HepG2 (cell line): ENCODE measurements around the gene ESRRB. TPM values are rescaled to one million over a fixed set of nuclear protein-coding genes. Genes with fewer than 3 reads are reported as not detected.

Experiments
- ATAC-seq: fragments of 200-7000 bp; cut with Tn5 transposase; 3 replicates; pipeline ENCODE4 v1.9.1; 2020; ENCODE audit warnings: mild to moderate bottlenecking, moderate library complexity
- BruUV-seq: library from RNA; stranded (reverse); fragments of 400-500 nt; replicated peaks from 2 replicates; lab custom pipeline; 2021; lab: Mats Ljungman, UMichigan
- CTCF ChIA-PET: fragments of 300-600 bp; formaldehyde crosslinking; extraction: SDS; loops from one replicate; lab custom pipeline; 2021; ENCODE audit warnings: low total read pairs, inconsistent platforms, low intra/inter-chr PET ratio; lab: Yijun Ruan, JAX
- POLR2A ChIA-PET: fragments of 350-600 bp; sonication (Branson Sonifier 250); formaldehyde crosslinking; loops from one replicate; lab custom pipeline; 2020; ENCODE audit warnings: antibody characterized with exemption, inconsistent platforms; lab: Yijun Ruan, JAX
- DNase-seq: peaks from one replicate; pipeline ENCODE4 v3.0.0-alpha.2; 2015; ENCODE audit warnings: low spot score
- FAIRE-seq: peaks from 3 replicates; lab custom pipeline; 2011; peaks lifted over from hg19 to GRCh38; lab: Jason Lieb, UNC
- H2AFZ ChIP-seq: one replicate; pipeline ENCODE4 v1.6.1; 2011; ENCODE audit warnings: low read length, inconsistent platforms
- H3K27ac ChIP-seq: fragments of 300-600 bp; 3 replicates; pipeline ENCODE4 v1.8.0; 2011; ENCODE audit warnings: mixed run types, mild to moderate bottlenecking, mixed read lengths, low read length, inconsistent platforms; ENCODE audit not compliant: insufficient read depth; ENCODE audit errors: extremely low read length
- H3K27me3 ChIP-seq, 2 experiments: fragments of 200-600 bp in 1 of 2; 2 replicates in 1 of 2; 3 replicates in 1 of 2; pipeline versions ENCODE4 v1.6.0 to v1.8.0; 2011; ENCODE audit warnings: low read length in 2 of 2, mild to moderate bottlenecking in 2 of 2, moderate library complexity in 2 of 2, inconsistent platforms in 1 of 2; ENCODE audit not compliant: insufficient read depth in 2 of 2, control insufficient read depth in 1 of 2
- H3K36me3 ChIP-seq, 2 experiments: fragments of 200-600 bp in 1 of 2; replicated peaks in 1 of 2; 2 replicates in 1 of 2; 3 replicates in 1 of 2; pipeline versions ENCODE4 v1.5.1 to v1.8.0; 2011; ENCODE audit warnings: low read length in 2 of 2, inconsistent platforms in 1 of 2; ENCODE audit not compliant: insufficient read depth in 2 of 2, control insufficient read depth in 1 of 2
- H3K4me1 ChIP-seq: 2 replicates; pipeline ENCODE4 v1.5.1; 2012; ENCODE audit warnings: low read length, inconsistent platforms; ENCODE audit not compliant: insufficient read depth
- H3K4me2 ChIP-seq: 2 replicates; pipeline ENCODE4 v1.6.0; 2011; ENCODE audit warnings: low read depth, low read length, inconsistent platforms
- H3K4me3 ChIP-seq, 3 experiments: fragments of 200-600 bp in 1 of 3; sonication (generic), shearing (Covaris generic) in 1 of 3; replicated peaks in 1 of 3; 2 replicates each; pipeline ENCODE4 v1.5.1; 2011 to 2016; ENCODE audit warnings: low read length in 3 of 3, inconsistent platforms in 2 of 3, low read depth in 2 of 3, mild to moderate bottlenecking in 2 of 3, control low read depth in 1 of 3, mixed read lengths in 1 of 3; ENCODE audit not compliant: insufficient read depth in 1 of 3
- H3K79me2 ChIP-seq: one replicate; pipeline ENCODE4 v1.6.1; 2011; ENCODE audit warnings: low read length, inconsistent platforms; ENCODE audit not compliant: insufficient read depth
- H3K9ac ChIP-seq: 2 replicates; pipeline ENCODE4 v1.6.0; 2011; ENCODE audit warnings: mild to moderate bottlenecking, low read depth, low read length, inconsistent platforms; ENCODE audit not compliant: insufficient read depth
- H3K9me3 ChIP-seq: 2 replicates; pipeline ENCODE4 v1.5.1; 2012; ENCODE audit warnings: mild to moderate bottlenecking, low read length
- H4K20me1 ChIP-seq: 2 replicates; pipeline ENCODE4 v1.6.0; 2011; ENCODE audit warnings: inconsistent platforms, mild to moderate bottlenecking, low read length, moderate library complexity; ENCODE audit not compliant: insufficient read depth
- CENPBD1 ChIP-seq: sonication (generic); formaldehyde crosslinking; IDR thresholded peaks from 2 replicates; pipeline ENCODE4 v1.8.0; 2022; ENCODE audit warnings: missing genetic modification reagents, low read depth, mild to moderate bottlenecking, borderline replicate concordance
- CTCF ChIP-seq: sonication (generic); formaldehyde crosslinking; IDR thresholded peaks from 2 replicates; pipeline ENCODE4 v1.5.0; 2020; ENCODE audit warnings: mild to moderate bottlenecking, missing genetic modification reagents, moderate library complexity
- MATR3 ChIP-seq: sonication (generic); formaldehyde crosslinking; IDR thresholded peaks from 2 replicates; pipeline ENCODE4 v1.4.0; 2020; ENCODE audit warnings: missing genetic modification reagents
- NKX3-1 ChIP-seq: sonication (generic); formaldehyde crosslinking; IDR thresholded peaks from 2 replicates; pipeline ENCODE4 v1.5.0; 2020; ENCODE audit warnings: missing genetic modification reagents
- SNAPC4 ChIP-seq: sonication (generic); formaldehyde crosslinking; IDR thresholded peaks from 2 replicates; pipeline ENCODE4 v1.4.0; 2020; ENCODE audit warnings: mild to moderate bottlenecking, missing genetic modification reagents
- ZMYM3 ChIP-seq: sonication (generic); formaldehyde crosslinking; IDR thresholded peaks from 2 replicates; pipeline ENCODE4 v1.5.1; 2020; ENCODE audit warnings: mild to moderate bottlenecking, missing genetic modification reagents
- ZNF317 ChIP-seq: sonication (generic); formaldehyde crosslinking; IDR thresholded peaks from 2 replicates; pipeline ENCODE4 v1.5.0; 2020; ENCODE audit warnings: mild to moderate bottlenecking, missing genetic modification reagents
- ZNF335 ChIP-seq: sonication (generic); formaldehyde crosslinking; IDR thresholded peaks from 2 replicates; pipeline ENCODE4 v1.4.0; 2020; ENCODE audit warnings: missing genetic modification reagents
- ZNF556 ChIP-seq: sonication (generic); formaldehyde crosslinking; IDR thresholded peaks from 2 replicates; pipeline ENCODE4 v1.4.0; 2020; ENCODE audit warnings: mild to moderate bottlenecking, missing genetic modification reagents, borderline replicate concordance
- ZNF713 ChIP-seq: sonication (generic); formaldehyde crosslinking; IDR thresholded peaks from 2 replicates; pipeline ENCODE4 v1.4.0; 2020; ENCODE audit warnings: mild to moderate bottlenecking, missing genetic modification reagents
- WGBS: methylation state at CpG from one replicate; pipeline ENCODE4 v1.1.6; 2017; ENCODE audit warnings: low lambda C conversion rate; 5-methylcytosine and 5-hydroxymethylcytosine counted together
- in situ Hi-C: cut with HindIII; loops from 2 replicates; pipeline ENCODE4 v1.10.0; 2017; ENCODE audit warnings: low pct_unique_long_range_greater_than_20kb; ENCODE audit not compliant: extremely low pct_ligation_motif_present
- intact Hi-C: fragments of 100-400 bp; cut with micrococcal nuclease; formaldehyde crosslinking; loops from one replicate; pipeline ENCODE4 v1.10.0; 2022; ENCODE audit not compliant: unreplicated experiment
- polyA plus RNA-seq, 8 experiments: library from polyadenylated mRNA; depleted of rRNA in 3 of 8; stranded (reverse) in 7 of 8; unstranded in 1 of 8; fragments of >200 nt; fragmentation: Illumina TruSeq in 4 of 8; extraction: Trizol in 4 of 8; gene quantifications; 2 replicates each; pipeline versions ENCODE4 v1.2.1 to v1.2.3, GENCODE V29; 2011 to 2016; ENCODE audit warnings: low read depth in 4 of 8, missing spikeins in 1 of 8, mixed read lengths in 1 of 8; ENCODE audit not compliant: insufficient read depth in 1 of 8
- total RNA-seq, 5 experiments: library from RNA; depleted of rRNA; stranded (reverse); fragments of >200 nt; fragmentation: Illumina TruSeq; extraction: Trizol; gene quantifications; 2 replicates each; pipeline ENCODE4 v1.2.3, GENCODE V29; 2016; ENCODE audit warnings: low read depth in 1 of 5

The ESRRB gene
- total and polyA plus RNA-seq, 2 of the 13 experiments (the other 11 are each of a cell fraction or from before 2014, with no cell fraction given) = 0.04 to 0.33 TPM

GRCh38 chr14:76456200-76456599 is 80.3 kb downstream of the ESRRB start:
- H3K9me3 ChIP-seq = no peaks in the 10 kb centered on the region
- TF ChIP-seq ZNF713 (no peak), CTCF (CRISPR knock-in tag) (peak; percentile 58), ZNF556 (CRISPR knock-in tag) (no peak), ZNF317 (no peak), MATR3 (no peak)
- H3K4me3 ChIP-seq = no peak overlapping the region
- FAIRE-seq (peak; percentile 21), DNase-seq (peak; percentile 18), ATAC-seq (peak; percentile 76)
- H4K20me1 ChIP-seq = no peaks in the 10 kb centered on the region
- WGBS = 84% methylated on average over 2 of the region's 2 CpGs
- intact Hi-C loops = loop anchor here (1.0 kb wide), 1 partner anchor 189 kb away; no protein-coding TSS in a partner anchor
- no peak overlapping the region for H3K27ac ChIP-seq
- ChIA-PET CTCF (interaction anchor here (1.7 kb wide), 1 partner anchor 189 kb away, joined by 7 read pairs; no protein-coding TSS in a partner anchor), POLR2A (no interaction called here)
- no peaks in the 10 kb centered on the region for H3K27me3 ChIP-seq
- H3K36me3 ChIP-seq = no peaks in the 10 kb centered on the region
- no peaks in the 10 kb centered on the region for H3K79me2 ChIP-seq
- no peak overlapping the region for H3K4me2 ChIP-seq
- H2AFZ ChIP-seq = no peak overlapping the region
- in situ Hi-C loops = no loop called here
- no TSS peak for BruUV-seq
- H3K4me1 ChIP-seq = no peaks in the 10 kb centered on the region
- H3K9ac ChIP-seq = no peak overlapping the region

- H3K27me3 ChIP-seq = no peaks in the 10 kb centered on the region
- H3K4me1 ChIP-seq = no peaks in the 10 kb centered on the region
- DNase-seq (no peak), ATAC-seq (no peak), FAIRE-seq (no peak)
- BruUV-seq = no TSS peak
- no peak overlapping the region for H2AFZ ChIP-seq
- 21% methylated on average over 7 of the region's 9 CpGs for WGBS
- no peak overlapping the region for H3K4me2 ChIP-seq
- ChIA-PET POLR2A (no interaction called here), CTCF (interaction anchor here (1.7 kb wide), 1 partner anchor 188 kb away, joined by 7 read pairs; no protein-coding TSS in a partner anchor)
- no peaks in the 10 kb centered on the region for H3K36me3 ChIP-seq
- H3K9ac ChIP-seq = no peak overlapping the region
- no peaks in the 10 kb centered on the region for H3K79me2 ChIP-seq
- no peak overlapping the region for H3K4me3 ChIP-seq
- intact Hi-C loops = loop anchor here (1.0 kb wide), 1 partner anchor 188 kb away; no protein-coding TSS in a partner anchor
- H3K9me3 ChIP-seq = no peaks in the 10 kb centered on the region
- H3K27ac ChIP-seq = no peak overlapping the region
- H4K20me1 ChIP-seq = no peaks in the 10 kb centered on the region
- in situ Hi-C loops = no loop called here
- no peak for TF ChIP-seq ZNF335 (CRISPR knock-in tag)
- no peak for TF ChIP-seq CENPBD1 (CRISPR knock-in tag)
- no peak for TF ChIP-seq NKX3-1 (CRISPR knock-in tag)
- TF ChIP-seq ZMYM3 (CRISPR knock-in tag) = no peak
- no peak for TF ChIP-seq SNAPC4 (CRISPR knock-in tag)
Observed at GRCh38 chr14:76456891-76457586, 81.1 kb downstream of the ESRRB start.
